Measurements from ENCODE around the gene ZFYVE26.

The ZFYVE26 gene

GRCh38 chr14:67784244-67784823 is 32.1 kb downstream of the ZFYVE26 start:
- Mint-ChIP-seq H3K27ac (no peak overlapping the region), H3K4me3 (no peak overlapping the region), H3K4me1 (peaks cover 2% of the 10 kb centered on the region), H3K27me3 (no peaks in the 10 kb centered on the region), H3K36me3 (peaks cover 61% of the 10 kb centered on the region), H3K9me3 (no peaks in the 10 kb centered on the region)
- ATAC-seq (ENCODE audit: low read depth), result no peak
- no peak for DNase-seq (ENCODE audit: low spot score in 2 of 2)

- peaks cover 61% of the 10 kb centered on the region for H3K36me3 Mint-ChIP-seq
- ATAC-seq (ENCODE audit: low read depth), result no peak
- H3K27me3 Mint-ChIP-seq, result no peaks in the 10 kb centered on the region
- no peak overlapping the region for H3K27ac Mint-ChIP-seq
- H3K9me3 Mint-ChIP-seq, result no peaks in the 10 kb centered on the region
- H3K4me1 Mint-ChIP-seq, result peaks cover 2% of the 10 kb centered on the region
- H3K4me3 Mint-ChIP-seq, result no peak overlapping the region
- no peak for DNase-seq (ENCODE audit: low spot score in 2 of 2)
These were observed 34.3 kb downstream of the ZFYVE26 start for GRCh38 chr14:67782090-67782489.

- Mint-ChIP-seq H3K4me3 (no peak overlapping the region), H3K4me1 (no peaks in the 10 kb centered on the region), H3K9me3 (no peaks in the 10 kb centered on the region), H3K27me3 (no peaks in the 10 kb centered on the region), H3K27ac (no peak overlapping the region), H3K36me3 (peaks cover 61% of the 10 kb centered on the region)
- DNase-seq (ENCODE audit: low spot score in 2 of 2) (no peak), ATAC-seq (ENCODE audit: low read depth) (no peak)
These were observed 37.6 kb downstream of the ZFYVE26 start for GRCh38 chr14:67778792-67779191.

GRCh38 chr14:67776653-67777322 is 39.6 kb downstream of the ZFYVE26 start:
- Mint-ChIP-seq H3K9me3 (no peaks in the 10 kb centered on the region), H3K27me3 (no peaks in the 10 kb centered on the region), H3K36me3 (peaks cover 62% of the 10 kb centered on the region), H3K4me1 (no peaks in the 10 kb centered on the region), H3K27ac (no peak overlapping the region), H3K4me3 (no peak overlapping the region)
- ATAC-seq (ENCODE audit: low read depth) (no peak), DNase-seq (ENCODE audit: low spot score in 2 of 2) (no peak)

- no peaks in the 10 kb centered on the region for H3K4me1 Mint-ChIP-seq
- no peaks in the 10 kb centered on the region for H3K9me3 Mint-ChIP-seq
- peaks cover 64% of the 10 kb centered on the region for H3K36me3 Mint-ChIP-seq
- no peak overlapping the region for H3K4me3 Mint-ChIP-seq
- H3K27ac Mint-ChIP-seq, result no peak overlapping the region
- no peaks in the 10 kb centered on the region for H3K27me3 Mint-ChIP-seq
- ATAC-seq (ENCODE audit: low read depth), result no peak
- DNase-seq (ENCODE audit: low spot score in 2 of 2), result no peak
These were observed 42.5 kb downstream of the ZFYVE26 start for GRCh38 chr14:67773844-67774377.

- no peak for DNase-seq (ENCODE audit: low spot score in 2 of 2)
- peaks cover 48% of the 10 kb centered on the region for H3K36me3 Mint-ChIP-seq
- H3K27me3 Mint-ChIP-seq, result no peaks in the 10 kb centered on the region
These were observed 48.2 kb downstream of the ZFYVE26 start for GRCh38 chr14:67768219-67768618.

GRCh38 chr14:67766035-67766680 is 50.2 kb downstream of the ZFYVE26 start:
- ATAC-seq (ENCODE audit: low read depth) (peak; percentile 92), DNase-seq (ENCODE audit: low spot score in 2 of 2) (no peak)
- H3K27ac Mint-ChIP-seq, result no peak overlapping the region
- no peaks in the 10 kb centered on the region for H3K9me3 Mint-ChIP-seq
- no peak overlapping the region for H3K4me3 Mint-ChIP-seq
- H3K36me3 Mint-ChIP-seq, result peaks cover 38% of the 10 kb centered on the region
- no peaks in the 10 kb centered on the region for H3K27me3 Mint-ChIP-seq
- H3K4me1 Mint-ChIP-seq, result peaks cover 4% of the 10 kb centered on the region

More at GRCh38 chr14:67768219-67768618, 48.2 kb downstream of the ZFYVE26 start:
- Mint-ChIP-seq H3K4me1 (peaks cover 4% of the 10 kb centered on the region), H3K9me3 (no peaks in the 10 kb centered on the region), H3K4me3 (no peak overlapping the region), H3K27ac (peak overlapping the region; percentile 20)
- no peak for ATAC-seq (ENCODE audit: low read depth)

- Mint-ChIP-seq H3K4me1 (peaks cover 4% of the 10 kb centered on the region), H3K27me3 (no peaks in the 10 kb centered on the region), H3K27ac (no peak overlapping the region), H3K36me3 (peaks cover 39% of the 10 kb centered on the region), H3K4me3 (no peak overlapping the region), H3K9me3 (no peaks in the 10 kb centered on the region)
- DNase-seq (ENCODE audit: low spot score in 2 of 2) (no peak), ATAC-seq (ENCODE audit: low read depth) (no peak)
These were observed 51.1 kb downstream of the ZFYVE26 start for GRCh38 chr14:67765192-67765834.

- peaks cover 38% of the 10 kb centered on the region for H3K36me3 Mint-ChIP-seq
- peaks cover 4% of the 10 kb centered on the region for H3K4me1 Mint-ChIP-seq
- DNase-seq (ENCODE audit: low spot score in 2 of 2) (no peak), ATAC-seq (ENCODE audit: low read depth) (no peak)
- no peaks in the 10 kb centered on the region for H3K9me3 Mint-ChIP-seq
- H3K27ac Mint-ChIP-seq, result no peak overlapping the region
- H3K4me3 Mint-ChIP-seq, result no peak overlapping the region
- H3K27me3 Mint-ChIP-seq, result no peaks in the 10 kb centered on the region
These were observed 51.9 kb downstream of the ZFYVE26 start for GRCh38 chr14:67764496-67764895.

- Mint-ChIP-seq H3K4me1 (peaks cover 4% of the 10 kb centered on the region), H3K27ac (no peak overlapping the region), H3K36me3 (peaks cover 32% of the 10 kb centered on the region), H3K4me3 (no peak overlapping the region), H3K9me3 (no peaks in the 10 kb centered on the region), H3K27me3 (no peaks in the 10 kb centered on the region)
- no peak for ATAC-seq (ENCODE audit: low read depth)
- no peak for DNase-seq (ENCODE audit: low spot score in 2 of 2)
These were observed 53.1 kb downstream of the ZFYVE26 start for GRCh38 chr14:67763158-67763822.

GRCh38 chr14:67762051-67762450 is 54.3 kb downstream of the ZFYVE26 start:
- DNase-seq (ENCODE audit: low spot score in 2 of 2) (no peak), ATAC-seq (ENCODE audit: low read depth) (no peak)
- H3K36me3 Mint-ChIP-seq, result peaks cover 30% of the 10 kb centered on the region
- H3K4me1 Mint-ChIP-seq, result no peaks in the 10 kb centered on the region
- no peak overlapping the region for H3K27ac Mint-ChIP-seq
- no peaks in the 10 kb centered on the region for H3K9me3 Mint-ChIP-seq
- no peaks in the 10 kb centered on the region for H3K27me3 Mint-ChIP-seq
- no peak overlapping the region for H3K4me3 Mint-ChIP-seq

- DNase-seq (ENCODE audit: low spot score in 2 of 2), result no peak
- no peak overlapping the region for H3K4me3 Mint-ChIP-seq
- H3K27me3 Mint-ChIP-seq, result no peaks in the 10 kb centered on the region
- no peak overlapping the region for H3K27ac Mint-ChIP-seq
- H3K9me3 Mint-ChIP-seq, result no peaks in the 10 kb centered on the region
- H3K36me3 Mint-ChIP-seq, result peaks cover 35% of the 10 kb centered on the region
- no peak for ATAC-seq (ENCODE audit: low read depth)
- no peaks in the 10 kb centered on the region for H3K4me1 Mint-ChIP-seq
These were observed 56.5 kb downstream of the ZFYVE26 start for GRCh38 chr14:67759916-67760315.

GRCh38 chr14:67757175-67757574 is 59.2 kb downstream of the ZFYVE26 start:
- no peak for ATAC-seq (ENCODE audit: low read depth)
- no peaks in the 10 kb centered on the region for H3K27me3 Mint-ChIP-seq
- H3K4me1 Mint-ChIP-seq, result no peaks in the 10 kb centered on the region
- no peak overlapping the region for H3K27ac Mint-ChIP-seq
- H3K36me3 Mint-ChIP-seq, result peaks cover 55% of the 10 kb centered on the region
- no peak for DNase-seq (ENCODE audit: low spot score in 2 of 2)
- H3K9me3 Mint-ChIP-seq, result no peaks in the 10 kb centered on the region
- no peak overlapping the region for H3K4me3 Mint-ChIP-seq

GRCh38 chr14:67756496-67756895 is 59.9 kb downstream of the ZFYVE26 start:
- no peak for DNase-seq (ENCODE audit: low spot score in 2 of 2)
- no peak overlapping the region for H3K27ac Mint-ChIP-seq
- H3K4me1 Mint-ChIP-seq, result no peaks in the 10 kb centered on the region
- H3K4me3 Mint-ChIP-seq, result no peak overlapping the region
- no peaks in the 10 kb centered on the region for H3K27me3 Mint-ChIP-seq
- ATAC-seq (ENCODE audit: low read depth), result no peak
- H3K9me3 Mint-ChIP-seq, result no peaks in the 10 kb centered on the region
- peaks cover 62% of the 10 kb centered on the region for H3K36me3 Mint-ChIP-seq

Measured in memory B cell (primary cell).